HepG2 (cell line): ENCODE data around the gene CXXC5. TPM values are rescaled to one million over a fixed set of nuclear protein-coding genes. Genes with fewer than 3 reads are reported as not detected.

Source experiments
- CTCF ChIP-seq: sonication (generic); formaldehyde crosslinking; IDR thresholded peaks from 2 replicates; pipeline ENCODE4 v1.5.0; 2020; ENCODE audit warnings: mild to moderate bottlenecking, missing genetic modification reagents, moderate library complexity
- DNMT3B ChIP-seq: conservative IDR thresholded peaks from 2 replicates; pipeline ENCODE4 v1.6.1; 2016; ENCODE audit warnings: missing biosample characterization, control low read depth
- GLMP ChIP-seq: sonication (generic); formaldehyde crosslinking; IDR thresholded peaks from 2 replicates; pipeline ENCODE4 v1.9.0; 2021; ENCODE audit warnings: missing genetic modification reagents, mild to moderate bottlenecking, borderline replicate concordance
- IKZF1 ChIP-seq: fragments of 450-650 bp; IDR thresholded peaks from 2 replicates; pipeline ENCODE4 v1.7.1; 2016
- IRF1 ChIP-seq: sonication (generic); formaldehyde crosslinking; IDR thresholded peaks from 2 replicates; pipeline ENCODE4 v1.4.0; 2020; ENCODE audit warnings: low read depth, mild to moderate bottlenecking, missing genetic modification reagents
- LCORL ChIP-seq, 2 experiments: fragments of 450-650 bp in 1 of 2; sonication (generic) in 1 of 2; formaldehyde crosslinking in 1 of 2; IDR thresholded peaks; 2 replicates each; pipeline versions ENCODE4 v1.5.0 to v1.6.1; 2017 to 2020; ENCODE audit warnings: antibody characterized with exemption in 1 of 2, missing genetic modification reagents in 1 of 2
- NFIC ChIP-seq: IDR thresholded peaks from 2 replicates; pipeline ENCODE4 v1.6.1; 2012; ENCODE audit warnings: mild to moderate bottlenecking, low read length, inconsistent platforms
- NFKBIZ ChIP-seq: IDR thresholded peaks from 2 replicates; pipeline ENCODE4 v1.6.1; 2018; ENCODE audit warnings: missing genetic modification reagents, missing compliant biosample characterization
- PHF21A ChIP-seq: sonication (generic); formaldehyde crosslinking; IDR thresholded peaks from 2 replicates; pipeline ENCODE4 v1.5.0; 2020; ENCODE audit warnings: mild to moderate bottlenecking, missing genetic modification reagents
- ZBTB20 ChIP-seq: sonication (generic); formaldehyde crosslinking; IDR thresholded peaks from 2 replicates; pipeline ENCODE4 v1.8.1; 2023; ENCODE audit warnings: missing genetic modification reagents, low read depth, mild to moderate bottlenecking, borderline replicate concordance
- ZBTB25 ChIP-seq: IDR thresholded peaks from 2 replicates; pipeline ENCODE4 v1.6.1; 2018; ENCODE audit warnings: missing genetic modification reagents
- ZBTB37 ChIP-seq: sonication (generic); formaldehyde crosslinking; IDR thresholded peaks from 2 replicates; pipeline ENCODE4 v1.4.0; 2020; ENCODE audit warnings: mild to moderate bottlenecking, missing genetic modification reagents
- ZBTB8A ChIP-seq: sonication (generic); formaldehyde crosslinking; IDR thresholded peaks from 2 replicates; pipeline ENCODE4 v1.4.0; 2020; ENCODE audit warnings: mild to moderate bottlenecking, low read depth, missing genetic modification reagents, borderline replicate concordance
- ZNF232 ChIP-seq: sonication (generic); formaldehyde crosslinking; IDR thresholded peaks from 2 replicates; pipeline ENCODE4 v1.4.0; 2020; ENCODE audit warnings: missing genetic modification reagents, borderline replicate concordance
- ZNF274 ChIP-seq: sonication (generic); formaldehyde crosslinking; IDR thresholded peaks from 2 replicates; pipeline ENCODE4 v1.5.1; 2020; ENCODE audit warnings: mild to moderate bottlenecking, missing genetic modification reagents
- ZNF34 ChIP-seq: sonication (generic); formaldehyde crosslinking; IDR thresholded peaks from 2 replicates; pipeline ENCODE4 v1.4.0; 2020; ENCODE audit warnings: mild to moderate bottlenecking, missing genetic modification reagents, borderline replicate concordance
- ZNF354B ChIP-seq: sonication (generic); formaldehyde crosslinking; IDR thresholded peaks from 2 replicates; pipeline ENCODE4 v1.8.0; 2022; ENCODE audit warnings: mild to moderate bottlenecking, missing genetic modification reagents
- ZNF605 ChIP-seq: sonication (generic); formaldehyde crosslinking; IDR thresholded peaks from 2 replicates; pipeline ENCODE4 v1.8.0; 2022; ENCODE audit warnings: mild to moderate bottlenecking, missing genetic modification reagents
- ZNF652 ChIP-seq: IDR thresholded peaks from 2 replicates; pipeline ENCODE4 v1.6.1; 2016; ENCODE audit warnings: low read depth, borderline replicate concordance
- ZSCAN25 ChIP-seq: sonication (generic); formaldehyde crosslinking; IDR thresholded peaks from 2 replicates; pipeline ENCODE4 v1.8.0; 2022; ENCODE audit warnings: mild to moderate bottlenecking, missing genetic modification reagents
- polyA plus RNA-seq, 8 experiments: library from polyadenylated mRNA; depleted of rRNA in 3 of 8; stranded (reverse) in 7 of 8; unstranded in 1 of 8; fragments of >200 nt; fragmentation: Illumina TruSeq in 4 of 8; extraction: Trizol in 4 of 8; gene quantifications; 2 replicates each; pipeline versions ENCODE4 v1.2.1 to v1.2.3, GENCODE V29; 2011 to 2016; ENCODE audit warnings: low read depth in 4 of 8, missing spikeins in 1 of 8, mixed read lengths in 1 of 8; ENCODE audit not compliant: insufficient read depth in 1 of 8
- total RNA-seq, 5 experiments: library from RNA; depleted of rRNA; stranded (reverse); fragments of >200 nt; fragmentation: Illumina TruSeq; extraction: Trizol; gene quantifications; 2 replicates each; pipeline ENCODE4 v1.2.3, GENCODE V29; 2016; ENCODE audit warnings: low read depth in 1 of 5

The CXXC5 gene
- total and polyA plus RNA-seq, 2 of the 13 experiments (the other 11 are each of a cell fraction or from before 2014, with no cell fraction given) = 32.3 to 33.0 TPM

GRCh38 chr5:139642891-139643871 is 5.0 kb upstream of the CXXC5 start (continued):
- TF ChIP-seq ZBTB37 (no peak), ZBTB20 (CRISPR knock-in tag) (no peak), DNMT3B (CRISPR knock-in tag) (no peak), ZBTB25 (CRISPR knock-in tag) (peak; percentile 70), ZNF274 (CRISPR knock-in tag) (no peak), IRF1 (CRISPR knock-in tag) (no peak), NFIC (no peak), GLMP (CRISPR knock-in tag) (no peak), IKZF1 (no peak), PHF21A (CRISPR knock-in tag) (peak; percentile 96), ZBTB8A (CRISPR knock-in tag) (no peak), ZNF605 (CRISPR knock-in tag) (peak; percentile 68), ZNF34 (CRISPR knock-in tag) (no peak), LCORL (IDR thresholded peaks at IDR 0.05) (no peak), LCORL (CRISPR knock-in tag; IDR thresholded peaks at IDR 0.05) (peak; percentile 93), CTCF (CRISPR knock-in tag) (0 out of 2 replicates have a peak, but pooled peaks have one; percentile 3), NFKBIZ (CRISPR knock-in tag) (no peak), ZNF232 (no peak; the same call in 1 of the 2 replicates), ZNF652 (peak; percentile 52; the same call in 1 of the 2 replicates), ZNF354B (no peak), ZSCAN25 (CRISPR knock-in tag) (peak; percentile 83)
